ENCODE data around the gene AKAP7.
"Not testable (repeated sequence)": the region's sequence is repeated elsewhere in the genome, so short reads cannot be mapped to it uniquely, and the experiment has no call there.

Gene AKAP7

GRCh38 chr6:131300826-131301225 lies 165.6 kb downstream of the AKAP7 start:
- DNase-seq: not testable (repeated sequence)

GRCh38 chr6:131303338-131303930 lies 168.2 kb downstream of the AKAP7 start:
- DNase-seq: no peak

DNA sequence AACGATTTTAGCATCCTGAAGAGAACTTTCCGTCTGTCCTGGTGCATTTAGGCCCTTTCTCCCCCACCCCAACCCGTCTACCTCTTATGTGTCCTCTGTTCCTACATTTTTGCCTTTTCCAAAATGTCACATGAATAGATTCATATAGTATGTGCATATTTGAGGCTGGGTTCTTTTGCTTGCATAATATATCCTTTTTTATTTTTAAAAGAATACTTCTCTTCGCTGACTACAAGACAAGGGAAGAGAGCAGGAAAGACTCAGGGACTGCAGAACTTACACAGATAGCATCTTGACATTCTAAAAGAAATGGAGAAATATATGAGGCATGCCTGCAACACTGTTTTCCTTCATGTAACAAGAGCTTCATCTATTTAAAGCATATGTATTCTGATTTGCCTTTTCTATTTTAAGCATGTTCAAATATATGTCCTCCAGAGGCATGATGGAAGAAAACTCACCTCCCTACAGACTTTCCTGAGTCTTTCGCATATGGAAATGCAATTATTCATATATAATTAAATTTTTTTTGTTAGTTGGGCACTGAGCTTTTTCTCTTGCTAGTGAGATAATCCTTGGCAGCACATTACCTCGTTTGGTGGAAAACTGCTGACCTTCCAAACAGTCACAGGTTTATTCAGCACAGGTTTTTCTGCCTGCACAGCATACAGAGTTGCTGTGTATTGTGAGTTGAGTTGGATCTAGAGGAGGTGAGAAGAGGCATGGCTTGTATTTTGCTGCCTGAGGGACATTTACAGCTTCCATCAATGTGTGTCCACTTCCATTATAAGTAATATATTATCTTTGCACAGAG lies 170.0 kb downstream of the AKAP7 start:
- DNase-seq: no peak

DNA sequence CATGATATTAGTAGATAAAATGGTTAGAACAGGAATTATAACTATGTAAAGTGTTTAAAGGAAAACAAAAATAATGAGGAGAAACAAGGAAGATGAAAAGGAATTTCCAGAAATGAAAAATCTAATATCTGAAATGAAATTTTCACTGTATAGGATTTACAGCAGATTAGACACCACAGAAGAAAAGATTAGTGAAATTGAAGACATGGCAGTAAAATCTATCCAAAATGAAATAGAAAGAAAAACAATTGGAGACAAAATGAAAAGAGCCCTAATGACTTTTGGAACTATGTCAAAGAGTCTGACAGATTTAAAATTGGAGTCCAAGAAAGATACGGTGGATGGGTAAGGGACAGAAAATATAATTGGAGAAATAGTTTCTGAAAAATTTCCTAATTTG lies 174.2 kb downstream of the AKAP7 start:
- DNase-seq: no peak

DNA sequence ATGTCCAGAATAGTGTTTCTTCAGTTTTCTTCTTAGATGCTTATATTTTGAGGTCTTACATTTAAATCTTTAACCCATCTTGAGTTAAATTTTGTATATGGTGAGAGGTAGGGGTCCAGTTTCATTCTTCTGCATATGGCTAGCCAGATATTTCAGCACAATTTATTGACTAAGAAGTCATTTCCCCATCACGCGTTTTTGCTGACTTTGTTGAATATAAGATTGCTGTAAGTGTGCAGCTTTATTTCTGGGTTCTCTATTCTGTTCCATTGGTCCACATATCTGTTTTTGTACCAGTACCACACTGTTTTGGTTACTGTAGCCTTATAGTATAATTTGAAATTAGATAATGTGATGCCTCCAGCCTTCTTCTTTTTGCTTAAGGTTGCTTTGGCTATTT lies 179.6 kb downstream of the AKAP7 start:
- DNase-seq: no peak

DNA sequence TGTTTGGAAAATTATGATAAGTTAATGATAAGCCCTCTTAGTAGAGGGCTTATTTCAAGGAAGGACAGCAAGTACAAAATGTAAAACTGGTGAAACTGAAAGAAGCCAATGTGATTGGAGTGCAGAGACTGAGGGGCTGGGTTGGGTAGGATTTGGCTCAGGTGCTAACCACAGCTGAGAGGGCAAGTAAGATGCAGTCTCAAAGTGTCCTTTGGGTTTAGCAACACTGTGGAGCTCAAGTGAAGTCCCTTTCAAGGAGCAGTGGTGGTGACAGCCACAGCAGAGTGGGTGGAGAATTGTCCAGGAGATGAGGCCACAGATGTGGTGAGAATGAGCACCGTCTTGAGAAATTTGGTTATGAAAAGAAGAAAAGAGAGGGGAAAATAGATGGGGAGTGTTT lies 181.4 kb downstream of the AKAP7 start:
- DNase-seq: no peak

- DNase-seq: no peak
Observed at GRCh38 chr6:131317516-131317915, 182.2 kb downstream of the AKAP7 start.

DNA sequence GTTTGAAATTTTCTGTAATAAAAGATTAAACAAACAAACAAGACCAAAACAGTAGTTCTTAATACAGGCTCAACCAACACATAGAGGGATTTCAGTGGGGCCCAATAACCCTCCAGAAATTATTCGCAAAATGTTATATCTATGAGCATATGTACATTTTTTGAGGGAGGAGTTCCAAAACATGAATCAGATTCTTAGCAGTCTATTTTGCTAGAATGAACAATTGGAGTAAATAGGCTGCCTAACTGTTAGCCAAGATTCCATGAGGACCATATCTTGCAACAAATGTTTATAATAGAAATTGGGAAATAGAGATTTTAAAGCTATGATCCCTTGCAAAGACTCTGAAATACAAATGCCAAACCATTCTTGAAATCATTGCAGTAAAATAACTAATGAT lies 186.3 kb downstream of the AKAP7 start:
- DNase-seq: no peak

DNA sequence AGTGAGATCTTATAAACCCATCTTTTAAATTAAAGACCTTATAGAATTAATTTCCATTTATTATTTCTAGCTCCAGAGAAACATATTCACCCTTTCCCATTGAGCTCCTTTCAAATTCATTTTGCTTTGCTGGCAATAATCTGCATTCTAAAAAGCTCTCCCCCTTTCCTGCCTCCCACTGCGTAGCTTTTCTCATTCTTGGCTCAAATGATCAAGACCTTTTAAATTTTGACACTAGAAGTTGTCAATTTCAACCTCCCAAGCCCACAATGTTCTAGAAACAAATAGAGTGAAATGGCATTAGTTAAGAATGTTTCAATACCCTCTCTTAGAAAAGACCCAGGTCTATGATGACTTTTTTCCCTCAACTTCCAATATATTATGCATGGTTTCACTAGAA lies 186.9 kb downstream of the AKAP7 start:
- no peak for DNase-seq

DNA sequence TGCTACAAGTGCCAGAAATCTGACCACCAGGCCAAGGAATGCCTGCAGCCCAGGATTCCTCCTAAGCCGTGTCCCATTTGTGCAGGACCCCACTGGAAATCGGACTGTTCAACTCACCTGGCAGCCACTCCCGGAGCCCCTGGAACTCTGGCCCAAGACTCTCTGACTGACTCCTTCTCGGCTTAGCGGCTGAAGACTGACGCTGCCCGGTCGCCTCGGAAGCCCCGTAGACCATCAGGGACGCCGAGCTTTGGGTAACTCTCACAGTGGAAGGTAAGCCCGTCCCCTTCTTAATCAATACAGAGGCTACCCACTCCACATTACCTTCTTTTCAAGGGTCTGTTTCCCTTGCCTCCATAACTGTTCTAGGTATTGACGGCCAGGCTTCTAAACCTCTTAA lies 190.4 kb downstream of the AKAP7 start:
- not testable (repeated sequence) for DNase-seq

GRCh38 chr6:131328727-131329126 lies 193.5 kb downstream of the AKAP7 start:
- DNase-seq: not testable (repeated sequence)

GRCh38 chr6:131331151-131331550 lies 195.9 kb downstream of the AKAP7 start:
- DNase-seq: no peak

GRCh38 chr6:131331873-131332781 lies 196.9 kb downstream of the AKAP7 start:
- DNase-seq: no peak

Data from fibroblast of skin of abdomen (primary cell).